GM19438 (cell line): ENCODE results near the gene EXOC4.
A peak's percentile ranks its signal among the peaks of the same experiment; 100 is the strongest.
"Not testable (repeated sequence)": the region's sequence is repeated elsewhere in the genome, so short reads cannot be mapped to it uniquely, and the experiment has no call there.

Source experiments
- ATAC-seq: cut with Tn5 transposase; IDR thresholded peaks from one replicate; pipeline ENCODE4 v1.9.1; 2021; ENCODE audit warnings: low read depth; ENCODE audit not compliant: unreplicated experiment

Gene EXOC4

DNA sequence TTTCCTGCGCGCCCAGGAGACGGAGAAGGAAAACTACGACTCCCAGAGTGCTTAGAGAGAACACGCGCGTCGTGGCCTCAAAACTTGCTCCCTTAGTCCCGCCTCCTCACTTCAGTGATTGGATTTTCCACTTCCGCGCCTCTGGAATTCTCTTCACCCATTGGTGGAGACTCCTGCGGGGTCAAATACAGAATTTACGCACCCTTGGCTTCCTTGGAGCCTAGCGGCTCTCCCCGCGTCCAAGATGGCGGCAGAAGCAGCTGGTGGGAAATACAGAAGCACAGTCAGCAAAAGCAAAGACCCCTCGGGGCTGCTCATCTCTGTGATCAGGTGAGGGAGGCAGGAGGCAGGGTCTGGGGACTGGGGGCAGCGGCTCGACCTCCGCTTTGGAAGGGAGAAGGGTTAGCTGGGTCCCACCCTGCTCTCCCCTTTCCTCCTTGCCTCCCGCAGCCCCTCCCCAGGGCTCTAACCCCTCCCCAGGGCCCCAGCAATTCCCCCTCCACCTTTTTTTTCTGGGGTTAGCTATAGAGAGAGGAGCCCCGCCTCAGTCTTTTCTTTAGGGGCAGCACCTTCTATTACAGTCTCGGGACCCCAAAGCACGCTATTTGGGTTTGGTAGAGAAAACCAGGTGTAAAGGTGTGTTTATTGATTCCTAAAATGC lies at the start of gene EXOC4:
Gene EXOC4 (plus strand): TSS at position 221 of the 661 bp plus-strand sequence.
- ATAC-seq = peak; percentile 99

- ATAC-seq = no peak
Measured at GRCh38 chr7:133203490-133203889, 49.4 kb upstream of the EXOC4 start.

- no peak for ATAC-seq
Measured at GRCh38 chr7:133207687-133208086, 45.2 kb upstream of the EXOC4 start.

DNA sequence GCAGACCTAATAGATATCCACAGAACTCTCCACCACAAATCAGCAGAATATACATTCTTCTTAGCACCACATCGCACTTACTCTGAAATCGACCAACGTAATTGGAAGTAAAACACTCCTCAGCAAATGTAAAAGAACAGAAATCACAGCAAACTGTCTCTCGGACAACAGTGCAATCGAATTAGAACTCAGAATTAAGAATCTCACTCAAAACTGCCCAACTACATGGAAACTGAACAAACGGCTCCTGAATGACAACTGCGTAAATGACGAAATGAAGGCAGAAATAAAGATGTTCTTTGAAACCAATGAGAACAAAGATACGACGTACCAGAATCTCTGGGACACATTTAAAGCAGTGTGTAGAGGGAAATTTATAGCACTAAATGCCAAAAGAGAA lies 42.1 kb upstream of the EXOC4 start:
- ATAC-seq = not testable (repeated sequence)

GRCh38 chr7:133213772-133214171 lies 39.1 kb upstream of the EXOC4 start:
- not testable (repeated sequence) for ATAC-seq

DNA sequence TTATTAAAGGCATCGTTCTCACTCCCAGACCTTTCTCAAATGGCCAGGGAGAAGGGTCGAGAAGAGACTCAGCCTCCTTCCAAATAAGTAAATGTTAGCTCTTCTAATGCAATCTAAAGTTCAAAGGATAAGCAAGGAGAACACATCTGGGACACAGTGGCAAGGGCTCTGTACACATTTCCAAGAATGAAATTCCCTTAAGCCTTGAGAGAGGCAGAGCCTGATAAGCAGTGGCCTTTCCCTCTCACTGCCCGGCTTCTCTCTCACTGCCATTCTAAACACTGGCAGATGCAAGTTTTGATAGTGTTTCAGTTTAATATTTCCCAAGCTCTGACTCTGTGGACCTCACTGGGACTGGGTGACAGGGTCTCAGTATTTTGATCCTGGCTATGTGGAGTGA lies 35.1 kb upstream of the EXOC4 start:
- ATAC-seq = no peak

DNA sequence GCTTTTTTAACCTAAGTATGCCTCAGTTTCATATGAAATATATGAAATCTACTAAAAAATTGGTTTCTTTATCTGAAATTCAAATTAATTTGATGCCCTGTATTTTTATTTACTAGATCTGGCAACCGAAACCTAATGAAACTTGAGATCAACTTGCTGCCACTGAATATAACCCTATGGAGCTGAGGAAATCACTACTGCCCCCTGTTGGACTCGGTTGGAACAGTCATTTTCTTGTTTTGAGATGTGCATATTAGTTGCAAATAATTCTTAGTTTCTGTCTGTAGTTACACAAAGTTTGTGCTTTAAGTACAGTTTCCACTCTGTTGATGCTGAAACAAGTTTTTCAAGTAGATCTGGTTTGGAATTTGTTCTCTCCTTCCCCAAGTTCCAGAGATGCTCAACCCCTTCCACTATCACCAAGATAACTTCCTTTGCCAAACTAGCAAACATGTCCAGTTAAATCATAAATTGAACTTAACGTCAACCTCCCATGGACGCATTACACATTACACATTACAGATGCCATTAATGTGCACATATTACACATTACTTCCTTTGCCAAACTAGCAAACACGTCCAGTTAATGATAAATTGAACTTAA lies 22.2 kb upstream of the EXOC4 start:
- no peak for ATAC-seq

- no peak for ATAC-seq
Measured at GRCh38 chr7:133233142-133233541, 19.7 kb upstream of the EXOC4 start.

DNA sequence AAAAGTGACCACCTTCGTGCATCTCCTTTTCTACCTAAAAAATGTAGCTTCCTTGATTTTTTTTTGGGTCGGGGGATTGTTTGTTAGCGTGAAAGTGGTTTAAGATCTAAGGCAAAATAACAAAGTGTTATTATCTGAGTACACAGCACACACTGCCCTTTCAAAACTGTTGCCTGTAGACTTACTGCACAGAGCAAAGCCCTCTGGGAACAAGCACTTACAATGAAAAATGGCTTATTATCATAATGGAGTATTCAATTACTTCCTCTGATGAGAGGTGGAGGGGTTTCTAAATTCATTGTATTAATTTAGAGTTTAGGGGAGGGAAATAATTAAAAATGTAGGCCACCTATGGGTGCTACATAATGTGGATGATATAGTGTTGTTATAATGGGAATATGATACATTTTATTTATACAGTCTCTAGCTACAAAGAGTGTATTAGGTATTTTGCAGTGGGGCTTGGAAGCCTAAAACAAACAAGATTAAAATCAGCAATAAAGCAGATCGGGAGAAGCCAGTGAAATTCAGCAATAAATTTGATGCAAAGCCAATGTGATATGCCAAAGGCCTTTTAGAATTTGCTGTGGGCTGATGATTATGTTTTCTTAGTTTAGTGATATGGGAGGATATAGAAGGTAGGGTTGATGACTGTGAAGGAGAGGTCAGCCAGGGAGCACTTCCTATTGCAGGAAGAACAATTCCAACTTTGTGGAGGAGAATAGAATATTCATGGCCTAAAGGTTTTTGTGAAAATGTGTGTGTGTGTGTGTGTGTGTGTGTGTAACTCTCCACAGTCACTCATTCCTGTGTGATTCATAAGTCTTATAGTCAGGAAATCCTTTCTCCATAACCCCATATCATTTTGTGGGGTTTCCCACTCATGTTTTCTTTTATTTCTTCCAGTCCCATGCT lies 17.7 kb upstream of the EXOC4 start:
- no peak for ATAC-seq

DNA sequence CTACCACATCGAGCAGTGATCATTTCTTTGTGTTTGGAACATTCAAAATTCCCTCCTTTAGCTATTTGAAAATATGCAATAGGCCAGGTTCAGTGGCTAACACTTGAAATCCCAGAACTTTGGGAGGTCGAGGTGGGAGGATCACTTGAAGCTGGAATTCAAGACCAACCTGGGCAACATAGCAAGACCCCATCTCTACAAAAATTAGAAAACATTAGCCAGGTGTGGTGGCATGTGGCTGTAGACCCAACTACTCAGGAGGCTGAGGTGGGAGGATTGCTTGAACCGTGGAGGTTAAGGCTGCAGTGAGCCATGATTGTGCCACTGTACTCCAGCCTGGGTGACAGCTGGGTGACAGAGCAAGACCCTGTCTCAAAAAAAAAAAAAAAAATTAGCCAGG lies 15.3 kb upstream of the EXOC4 start:
- no peak for ATAC-seq

- no peak for ATAC-seq
Measured at GRCh38 chr7:133240302-133240701, 12.6 kb upstream of the EXOC4 start.

- no peak for ATAC-seq
Measured at GRCh38 chr7:133246558-133246957, 6.3 kb upstream of the EXOC4 start.

DNA sequence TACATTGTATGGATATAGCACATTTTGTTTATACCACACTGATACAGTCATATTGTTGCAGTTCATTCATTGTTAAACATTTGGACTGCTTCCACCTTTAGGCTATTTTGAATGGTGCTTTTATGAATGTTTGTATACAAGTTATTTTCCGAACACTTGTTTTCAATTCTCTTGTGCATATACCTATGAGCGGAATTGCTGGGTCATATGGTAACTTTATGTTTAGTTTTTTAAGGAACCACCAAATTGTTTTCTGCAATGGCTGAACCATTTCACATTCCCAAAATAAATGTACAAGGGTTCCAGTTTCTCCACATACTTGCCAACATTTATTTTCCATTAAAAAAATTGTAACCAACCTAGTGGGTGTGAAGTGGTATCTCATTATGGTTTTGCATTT lies 4.0 kb upstream of the EXOC4 start:
- ATAC-seq = no peak

DNA sequence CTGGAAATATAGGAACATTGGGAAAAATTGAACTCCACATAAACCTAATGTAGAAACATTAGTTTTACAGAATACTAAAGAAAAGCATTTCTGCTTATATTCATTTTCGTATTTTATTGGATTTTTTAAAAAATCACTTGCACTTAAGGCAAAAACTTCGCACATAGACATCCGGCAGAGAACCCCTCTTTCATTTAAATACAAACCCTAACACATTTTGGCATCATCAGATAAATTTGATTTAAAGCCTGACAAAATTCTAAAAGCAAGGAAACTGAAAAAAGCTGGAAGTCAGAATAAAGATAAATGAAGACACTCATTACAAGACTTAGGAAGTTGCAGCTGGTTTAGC lies 396 bp upstream of the EXOC4 start:
- ATAC-seq = peak; percentile 5

GRCh38 chr7:133253519-133253875 lies 619 bp downstream of the EXOC4 start:
- ATAC-seq = no peak

DNA sequence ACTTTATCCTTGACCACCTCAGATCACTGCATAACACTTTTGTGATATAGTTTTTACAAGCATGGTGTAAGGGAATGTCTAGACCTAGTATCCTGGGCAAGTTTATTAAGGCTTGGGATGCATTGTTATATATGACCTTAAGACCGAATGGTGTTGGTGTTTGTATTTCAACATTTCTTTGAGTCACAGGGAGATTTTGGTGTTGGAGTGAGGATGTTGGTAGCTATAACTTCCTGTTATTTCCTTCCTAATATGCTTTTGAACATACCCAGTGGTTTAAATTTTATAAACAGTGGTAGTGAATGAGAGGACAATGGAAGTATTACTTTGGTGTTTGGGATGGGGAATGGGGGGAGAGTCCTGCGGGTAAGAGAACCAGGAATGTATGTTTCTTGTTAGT lies 2.6 kb downstream of the EXOC4 start:
- no peak for ATAC-seq

GRCh38 chr7:133258174-133258573 lies 5.3 kb downstream of the EXOC4 start:
- no peak for ATAC-seq

DNA sequence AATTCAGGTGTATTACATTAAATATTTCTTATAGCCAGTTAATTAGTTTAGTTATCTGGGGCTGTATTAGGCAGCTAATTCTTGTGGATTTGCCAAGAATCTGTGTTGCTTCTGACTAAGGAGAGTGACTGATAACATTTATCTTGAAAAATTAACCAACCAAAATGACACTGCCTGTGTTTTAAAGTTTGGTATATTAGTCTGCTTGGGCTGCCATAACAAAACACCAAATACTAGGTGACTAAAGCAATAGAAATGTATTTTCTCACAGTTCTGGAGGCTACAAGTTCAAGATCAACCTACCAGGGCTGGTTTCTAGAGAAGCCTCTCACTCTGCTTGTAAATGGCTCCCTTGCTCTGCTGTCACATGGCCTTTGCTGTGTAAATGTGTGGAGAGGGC lies 12.9 kb downstream of the EXOC4 start:
- no peak for ATAC-seq

- no peak for ATAC-seq
Measured at GRCh38 chr7:133268355-133268754, 15.5 kb downstream of the EXOC4 start.

DNA sequence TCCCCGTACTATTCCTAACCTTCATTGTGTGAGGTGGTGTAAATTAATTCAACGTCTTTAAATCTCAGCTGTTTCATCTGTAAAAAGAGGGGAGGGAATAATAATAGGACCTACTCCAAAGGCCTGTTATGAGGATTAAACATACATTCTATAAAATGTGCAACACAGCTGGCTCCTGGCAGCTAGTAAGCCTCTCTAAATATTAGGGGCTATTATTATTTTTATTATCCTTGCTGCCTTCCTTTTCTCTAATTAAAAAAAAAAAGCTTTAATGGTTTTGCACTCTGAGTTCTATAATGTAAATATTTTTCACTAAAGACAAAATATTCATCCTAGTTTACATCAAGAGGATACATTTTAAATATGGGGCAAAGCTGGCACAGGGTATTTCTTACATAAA lies 19.5 kb downstream of the EXOC4 start:
- ATAC-seq = no peak

DNA sequence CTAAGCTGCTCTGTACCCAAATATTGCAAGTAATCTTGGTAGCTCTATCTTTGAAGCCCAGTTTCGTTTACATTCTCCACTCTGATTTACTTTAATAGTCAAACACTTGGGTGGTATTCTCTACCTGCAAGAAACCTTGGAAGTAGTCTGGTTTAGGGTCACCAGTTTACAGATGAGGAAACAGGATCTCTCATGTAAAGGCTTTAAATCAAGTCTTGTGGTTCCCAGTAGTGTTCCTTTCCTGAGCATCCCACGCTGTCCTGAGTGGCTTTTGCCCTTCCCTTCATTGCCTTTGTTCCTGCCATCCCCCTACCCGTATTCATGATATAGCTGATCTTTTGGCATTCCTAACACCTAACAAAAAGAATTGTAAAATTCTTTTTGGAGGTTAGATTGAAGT lies 20.3 kb downstream of the EXOC4 start:
- no peak for ATAC-seq

DNA sequence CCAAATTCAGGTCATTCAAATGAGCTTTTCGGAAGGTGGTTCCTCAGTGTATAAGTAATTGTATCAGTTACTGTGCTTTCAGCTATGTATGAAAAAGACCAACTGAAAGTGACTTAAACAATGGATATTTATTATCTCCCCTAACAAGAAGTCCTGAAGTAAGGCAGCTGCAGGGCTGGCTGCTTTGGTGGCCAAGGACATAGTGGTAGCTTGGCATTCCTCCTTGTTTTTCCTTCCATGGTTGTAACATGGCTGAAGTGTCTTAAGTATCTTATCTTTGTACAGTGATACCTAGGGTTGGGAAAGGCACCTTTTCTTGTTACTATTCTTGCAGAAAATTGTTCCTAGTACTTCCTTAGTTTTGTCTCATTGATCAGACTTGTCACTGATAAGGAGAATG lies 21.4 kb downstream of the EXOC4 start:
- no peak for ATAC-seq
